22Rv1 (cell line): ENCODE results near the gene FLCN.

Source experiments
- ZFX ChIP-seq: fragments of 450-650 bp; IDR thresholded peaks from 2 replicates; pipeline ENCODE4 v1.6.1; 2017; ENCODE audit warnings: antibody characterized with exemption, borderline replicate concordance
- TF ChIP-seq, protein P1 (sequence below): fragments of 450-650 bp; IDR thresholded peaks from 2 replicates; pipeline ENCODE4 v1.5.1; 2017; ENCODE audit warnings: mild to moderate bottlenecking

DNA sequence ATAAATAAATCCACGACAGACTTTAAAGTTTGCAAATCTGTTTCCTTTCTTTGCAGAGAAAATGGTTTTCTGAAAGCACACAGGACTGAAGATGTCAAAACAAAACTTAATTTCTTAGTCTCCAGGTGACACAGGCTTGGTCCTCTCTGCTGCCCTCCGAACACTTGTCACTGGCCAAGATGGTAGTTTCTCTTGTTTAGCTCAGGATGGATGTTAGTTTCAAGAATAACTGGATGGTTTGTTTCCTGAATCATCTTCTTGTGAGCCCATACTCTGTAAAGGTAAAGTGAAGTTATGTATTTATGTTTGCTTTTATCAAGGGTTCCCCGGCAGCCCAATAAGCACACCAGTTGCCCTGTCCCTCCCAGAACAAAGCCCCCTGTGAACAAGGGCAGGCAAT, 9.9 kb upstream of the FLCN start:
- TF ChIP-seq, protein P1, sequence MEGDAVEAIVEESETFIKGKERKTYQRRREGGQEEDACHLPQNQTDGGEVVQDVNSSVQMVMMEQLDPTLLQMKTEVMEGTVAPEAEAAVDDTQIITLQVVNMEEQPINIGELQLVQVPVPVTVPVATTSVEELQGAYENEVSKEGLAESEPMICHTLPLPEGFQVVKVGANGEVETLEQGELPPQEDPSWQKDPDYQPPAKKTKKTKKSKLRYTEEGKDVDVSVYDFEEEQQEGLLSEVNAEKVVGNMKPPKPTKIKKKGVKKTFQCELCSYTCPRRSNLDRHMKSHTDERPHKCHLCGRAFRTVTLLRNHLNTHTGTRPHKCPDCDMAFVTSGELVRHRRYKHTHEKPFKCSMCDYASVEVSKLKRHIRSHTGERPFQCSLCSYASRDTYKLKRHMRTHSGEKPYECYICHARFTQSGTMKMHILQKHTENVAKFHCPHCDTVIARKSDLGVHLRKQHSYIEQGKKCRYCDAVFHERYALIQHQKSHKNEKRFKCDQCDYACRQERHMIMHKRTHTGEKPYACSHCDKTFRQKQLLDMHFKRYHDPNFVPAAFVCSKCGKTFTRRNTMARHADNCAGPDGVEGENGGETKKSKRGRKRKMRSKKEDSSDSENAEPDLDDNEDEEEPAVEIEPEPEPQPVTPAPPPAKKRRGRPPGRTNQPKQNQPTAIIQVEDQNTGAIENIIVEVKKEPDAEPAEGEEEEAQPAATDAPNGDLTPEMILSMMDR, result no peak
- no peak for TF ChIP-seq ZFX
